NCI-H1105 treated with DMSO at 0.1 percent for 48 hours (cell line): ENCODE measurements around the gene BAK1.
A peak's percentile ranks its signal among the peaks of the same experiment; 100 is the strongest.
"Not testable (repeated sequence)": the region's sequence is repeated elsewhere in the genome, so short reads cannot be mapped to it uniquely, and the experiment has no call there.

Experiments used
- DNase-seq: peaks from one replicate; lab custom pipeline; 2025; lab: John Stamatoyannopoulos, UW

Gene BAK1

GRCh38 chr6:33607784-33608161 lies 27.7 kb upstream of the BAK1 start:
- no peak for DNase-seq

DNA sequence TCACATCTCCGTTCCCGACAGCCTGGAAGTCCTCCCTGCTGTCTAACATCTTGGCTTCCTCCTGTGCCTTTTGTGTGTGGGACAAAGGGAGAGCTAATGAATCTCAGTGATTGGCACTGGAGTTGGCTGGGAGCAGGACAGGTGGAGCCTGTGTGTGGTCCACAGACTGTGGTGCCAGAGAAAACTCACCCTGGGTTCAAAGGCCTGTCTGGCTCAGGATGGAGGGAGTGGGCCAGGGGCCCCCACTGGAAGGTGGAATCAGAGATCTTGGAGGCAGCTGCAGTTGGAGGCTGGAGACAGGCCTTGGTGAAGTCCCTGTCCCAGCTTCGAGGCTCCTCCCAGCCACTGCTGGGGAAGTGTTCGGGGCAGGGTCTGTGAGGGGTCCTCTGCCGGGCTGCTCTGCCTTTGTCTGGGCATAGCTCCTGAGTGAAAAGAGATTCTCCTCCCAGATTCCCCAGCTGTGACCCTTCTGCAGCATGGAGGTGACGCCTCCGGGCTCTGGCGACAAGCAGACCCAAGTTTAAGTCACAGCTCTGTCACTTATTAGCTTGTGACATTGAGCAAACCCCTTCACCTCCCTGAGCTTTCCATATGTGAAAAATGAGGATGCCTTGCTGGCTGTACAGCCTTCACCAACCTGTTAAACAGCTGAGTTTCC lies 27.2 kb upstream of the BAK1 start:
- no peak for DNase-seq

GRCh38 chr6:33606642-33607041 lies 26.6 kb upstream of the BAK1 start:
- DNase-seq: no peak

GRCh38 chr6:33604941-33605854 lies 25.1 kb upstream of the BAK1 start:
- DNase-seq: no peak

GRCh38 chr6:33602180-33602579 lies 22.1 kb upstream of the BAK1 start:
- no peak for DNase-seq

- no peak for DNase-seq
Observed at GRCh38 chr6:33600761-33601160, 20.7 kb upstream of the BAK1 start.

GRCh38 chr6:33599413-33599938 lies 19.4 kb upstream of the BAK1 start:
- DNase-seq: no peak

- no peak for DNase-seq
Observed at GRCh38 chr6:33597551-33598322, 17.7 kb upstream of the BAK1 start.

- not testable (repeated sequence) for DNase-seq
Observed at GRCh38 chr6:33596894-33597293, 16.8 kb upstream of the BAK1 start.

DNA sequence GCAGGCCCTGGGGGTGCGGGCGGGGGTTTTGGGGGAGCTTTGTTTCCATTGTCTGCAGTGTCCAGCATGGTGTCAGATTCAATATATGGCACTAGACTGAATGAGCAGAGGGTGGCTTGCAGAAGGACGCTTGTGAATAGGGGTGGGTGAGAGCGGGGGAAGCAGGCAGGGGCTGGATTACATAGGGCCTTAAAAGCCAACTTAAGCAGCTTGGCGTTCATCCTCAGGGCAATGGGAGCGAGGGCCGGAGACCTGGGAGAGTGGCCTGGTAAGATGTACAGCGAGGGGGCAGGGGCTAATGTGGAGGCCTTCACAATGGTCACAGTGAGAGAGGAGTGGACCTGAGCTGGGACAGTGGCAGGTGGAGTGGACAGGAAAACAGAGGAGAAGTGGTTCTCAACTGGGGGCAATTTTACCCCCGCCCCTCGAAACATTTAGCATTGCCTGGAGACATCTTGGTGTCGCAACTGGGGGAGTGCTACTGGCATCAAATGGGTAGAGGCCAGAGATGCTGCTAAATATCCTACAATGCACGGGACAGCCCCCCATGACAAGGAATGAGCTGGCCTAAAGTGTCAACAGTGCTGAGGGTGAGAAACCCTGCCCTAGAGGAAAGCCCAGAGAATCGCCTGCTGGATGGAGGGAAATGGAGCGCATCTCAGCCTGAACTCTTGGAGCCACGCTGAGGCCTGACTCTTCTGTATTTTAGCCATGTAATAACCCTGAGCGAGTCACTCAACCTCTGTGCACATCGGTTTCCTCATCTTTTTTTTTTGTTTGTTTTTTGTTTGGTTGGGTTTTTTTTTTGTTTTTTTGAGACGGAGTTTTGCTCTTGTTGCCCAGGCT lies 15.1 kb upstream of the BAK1 start:
- no peak for DNase-seq

DNA sequence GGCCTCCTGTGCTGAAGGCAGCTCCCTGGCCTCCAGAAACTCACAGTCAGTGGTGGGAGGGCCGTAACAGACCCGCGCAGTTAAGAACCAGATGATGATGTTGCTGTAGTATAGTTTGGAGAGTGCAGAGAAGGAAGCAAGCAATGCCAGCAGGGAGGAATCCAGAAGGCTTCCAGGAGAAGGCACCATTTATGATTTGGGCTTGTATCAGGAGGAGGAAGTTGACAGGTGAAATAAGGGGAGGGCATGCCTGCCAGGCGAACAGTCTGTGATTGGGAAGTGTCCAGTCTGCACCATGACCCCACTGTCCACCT lies 13.3 kb upstream of the BAK1 start:
- no peak for DNase-seq

DNA sequence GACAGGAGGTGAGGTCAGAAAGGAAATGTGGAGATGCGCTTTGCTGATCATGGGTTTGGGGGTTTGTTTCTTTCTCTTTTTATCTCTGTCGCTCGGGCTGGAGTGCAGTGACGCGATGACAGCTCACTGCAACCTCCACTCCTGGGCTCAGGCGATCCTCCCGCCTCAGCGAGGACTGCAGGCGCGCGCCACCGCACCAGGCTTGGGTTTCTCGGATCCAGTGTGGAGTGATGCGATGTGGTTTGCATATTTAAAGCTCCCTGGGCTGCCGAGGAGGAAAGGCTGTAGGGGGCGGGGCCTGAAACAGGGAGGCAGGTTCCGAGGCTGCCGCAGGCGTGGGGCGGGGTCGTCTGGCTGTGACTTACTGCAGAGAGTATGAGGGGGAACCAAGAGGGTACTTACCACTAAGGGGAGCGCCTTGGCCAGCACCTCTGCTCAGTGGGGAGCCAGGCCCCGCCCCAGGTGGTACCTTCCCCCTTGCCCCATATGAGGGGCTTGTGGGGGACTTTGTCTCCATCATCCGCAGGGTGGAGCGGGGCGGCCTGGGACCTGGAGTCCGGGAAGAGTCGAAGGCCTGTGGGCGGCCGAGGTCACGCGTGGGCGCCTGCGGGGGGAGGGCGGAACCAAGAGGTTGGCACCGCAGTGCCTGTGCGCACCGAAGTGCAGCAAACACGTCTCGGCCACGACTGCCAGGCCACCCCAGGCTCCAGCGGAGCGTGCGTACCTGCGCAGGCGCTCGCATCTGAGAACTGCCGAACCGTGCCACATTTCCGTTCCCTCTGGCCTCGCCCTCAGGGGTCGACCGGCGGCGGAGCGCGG lies 12.7 kb upstream of the BAK1 start:
- no peak for DNase-seq

- no peak for DNase-seq
Observed at GRCh38 chr6:33592280-33592594, 12.2 kb upstream of the BAK1 start.

- DNase-seq: no peak
Observed at GRCh38 chr6:33591424-33592032, 11.5 kb upstream of the BAK1 start.

GRCh38 chr6:33590531-33591198 lies 10.6 kb upstream of the BAK1 start:
- no peak for DNase-seq

GRCh38 chr6:33589731-33590530 lies 9.9 kb upstream of the BAK1 start:
- DNase-seq: peak; percentile 20

DNA sequence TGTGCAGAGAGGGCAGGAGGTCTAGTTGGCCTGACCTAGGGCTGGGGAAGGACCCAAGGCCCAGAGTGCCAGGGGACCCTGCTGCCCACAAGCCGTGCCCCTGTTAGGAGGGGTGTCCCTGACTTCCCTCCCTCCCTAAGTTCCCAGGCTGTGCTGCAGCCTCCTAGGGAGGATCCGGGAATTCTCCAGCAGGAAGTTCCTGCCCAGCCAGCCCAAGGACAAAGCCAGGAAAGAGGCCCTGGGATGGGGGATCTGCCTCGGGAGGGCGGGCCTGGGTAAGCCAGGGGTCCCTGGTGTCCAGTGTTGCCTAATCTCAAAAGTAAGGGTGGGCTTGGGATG lies 9.3 kb upstream of the BAK1 start:
- no peak for DNase-seq

DNA sequence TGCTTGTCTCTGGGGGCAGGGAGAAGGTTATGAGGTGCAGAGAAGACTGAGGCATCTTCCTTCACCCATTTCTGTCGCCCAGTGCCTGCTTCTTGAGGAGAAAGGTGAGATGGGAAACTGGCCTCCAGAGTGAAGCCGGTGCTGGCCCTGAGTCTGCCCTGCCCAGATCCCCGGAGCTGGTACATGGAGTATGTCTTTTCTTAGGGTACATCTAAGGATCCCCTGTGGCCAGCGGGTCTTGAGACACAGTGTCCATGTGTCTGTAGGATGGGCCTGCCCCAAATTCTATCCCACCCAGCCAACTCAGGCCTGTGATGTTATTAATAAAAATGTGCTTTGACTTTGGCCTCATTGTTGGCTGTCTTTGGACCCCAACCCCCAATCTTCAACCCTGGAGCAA lies 8.8 kb upstream of the BAK1 start:
- no peak for DNase-seq

GRCh38 chr6:33587529-33587928 lies 7.5 kb upstream of the BAK1 start:
- no peak for DNase-seq
